OCI-LY3 (cell line): ENCODE results near the gene IL4R.
A peak's percentile ranks its signal among the peaks of the same experiment; 100 is the strongest.

Source experiments
- CTCF ChIP-seq: fragments of 200-600, 300-600 bp; sonication (generic); IDR thresholded peaks from 2 replicates; pipeline ENCODE4 v1.5.1; 2014; ENCODE audit warnings: antibody characterized with exemption, low read length, low read depth
- EZH2phosphoT487 ChIP-seq: fragments of 200-600 bp; shearing (Covaris generic); IDR thresholded peaks from 2 replicates; pipeline ENCODE4 v1.6.1; 2018; ENCODE audit warnings: antibody characterized with exemption, mixed run types, low read depth

- TF ChIP-seq CTCF (peak; percentile 32), EZH2phosphoT487 (no peak)
Measured at GRCh38 chr16:27355610-27356009, 41.8 kb downstream of the IL4R start.
